ENCODE data around the gene GPR26.

DNA sequence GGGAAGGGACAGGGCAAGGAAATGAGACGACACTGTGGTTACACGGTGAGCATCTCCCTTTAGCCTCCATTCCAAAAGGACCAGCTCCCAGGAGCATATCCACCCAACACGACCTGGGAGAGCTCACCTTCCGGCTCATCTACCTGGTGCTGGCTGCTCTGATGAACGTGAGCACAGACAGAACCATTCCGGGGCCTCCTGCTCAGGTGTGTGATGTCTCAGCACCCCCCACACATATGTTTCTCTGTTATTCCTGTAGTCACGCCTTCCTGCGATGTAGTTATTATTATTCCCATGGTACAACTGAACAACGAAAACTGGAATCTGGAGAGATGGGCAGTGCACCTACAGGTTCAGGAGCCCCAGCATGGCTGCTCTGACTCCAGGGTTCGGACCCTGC is 20.5 kb upstream of the GPR26 start:
- TF ChIP-seq, protein P1, sequence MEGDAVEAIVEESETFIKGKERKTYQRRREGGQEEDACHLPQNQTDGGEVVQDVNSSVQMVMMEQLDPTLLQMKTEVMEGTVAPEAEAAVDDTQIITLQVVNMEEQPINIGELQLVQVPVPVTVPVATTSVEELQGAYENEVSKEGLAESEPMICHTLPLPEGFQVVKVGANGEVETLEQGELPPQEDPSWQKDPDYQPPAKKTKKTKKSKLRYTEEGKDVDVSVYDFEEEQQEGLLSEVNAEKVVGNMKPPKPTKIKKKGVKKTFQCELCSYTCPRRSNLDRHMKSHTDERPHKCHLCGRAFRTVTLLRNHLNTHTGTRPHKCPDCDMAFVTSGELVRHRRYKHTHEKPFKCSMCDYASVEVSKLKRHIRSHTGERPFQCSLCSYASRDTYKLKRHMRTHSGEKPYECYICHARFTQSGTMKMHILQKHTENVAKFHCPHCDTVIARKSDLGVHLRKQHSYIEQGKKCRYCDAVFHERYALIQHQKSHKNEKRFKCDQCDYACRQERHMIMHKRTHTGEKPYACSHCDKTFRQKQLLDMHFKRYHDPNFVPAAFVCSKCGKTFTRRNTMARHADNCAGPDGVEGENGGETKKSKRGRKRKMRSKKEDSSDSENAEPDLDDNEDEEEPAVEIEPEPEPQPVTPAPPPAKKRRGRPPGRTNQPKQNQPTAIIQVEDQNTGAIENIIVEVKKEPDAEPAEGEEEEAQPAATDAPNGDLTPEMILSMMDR (IDR thresholded peaks at IDR 0.05), result no peak
- no peak for TF ChIP-seq POLR2A (IDR thresholded peaks at IDR 0.05)
